ENCODE data around the gene NFE2L2. TPM values are rescaled to one million over a fixed set of nuclear protein-coding genes. Genes with fewer than 3 reads are reported as not detected.

NFE2L2 gene
- total and polyA plus RNA-seq, 2 experiments from 2014 or later, result 77.4 to 123 TPM

GRCh38 chr2:177193240-177193639, 71.3 kb downstream of the NFE2L2 start:
- H3K4me1 ChIP-seq (ENCODE audit: insufficient read depth), result no peaks in the 10 kb centered on the region
- DNase-seq, result no peak
- TF ChIP-seq EZH2phosphoT487 (IDR thresholded peaks at IDR 0.05; ENCODE audit: insufficient read depth, low read depth) (no peak), EZH2 (IDR thresholded peaks at IDR 0.05; ENCODE audit: insufficient read depth, poor library complexity, severe bottlenecking) (no peak)
- H3K4me3 ChIP-seq, result no peak overlapping the region
- H3K36me3 ChIP-seq (ENCODE audit: low read depth), result no peaks in the 10 kb centered on the region
- H3K9me2 ChIP-seq (ENCODE audit: insufficient read depth), result no peaks in the 10 kb centered on the region
- H4K20me1 ChIP-seq (ENCODE audit: insufficient read depth), result no peaks in the 10 kb centered on the region
- no peak overlapping the region for H3K27ac ChIP-seq
- WGBS, 2 experiments (ENCODE audit: low coverage in 1 of 2, low lambda C conversion rate in 2 of 2, missing lambda C conversion rate in 2 of 2), result 84 to 91% methylated on average over 4 of the region's 4 CpGs
- H2AFZ ChIP-seq, result no peak overlapping the region
- no peaks in the 10 kb centered on the region for H3K27me3 ChIP-seq (replicated peaks; ENCODE audit: insufficient read depth)
- H3F3A ChIP-seq (ENCODE audit: insufficient read depth), result 0 out of 2 replicates have a peak, but pooled peaks cover under 1% of the 10 kb centered on the region
- no peak overlapping the region for H3K4me2 ChIP-seq (ENCODE audit: unreplicated experiment)
- H3K9ac ChIP-seq, result no peak overlapping the region
- H3K79me2 ChIP-seq (ENCODE audit: insufficient read depth), result no peaks in the 10 kb centered on the region
- in situ Hi-C loops (cut with MboI), result no loop called here
- no peaks in the 10 kb centered on the region for H3K9me3 ChIP-seq (ENCODE audit: low read depth)

GRCh38 chr2:177192788-177193187, 71.7 kb downstream of the NFE2L2 start:
- no peak overlapping the region for H3K4me2 ChIP-seq (ENCODE audit: unreplicated experiment)
- TF ChIP-seq EZH2phosphoT487 (IDR thresholded peaks at IDR 0.05; ENCODE audit: insufficient read depth, low read depth) (no peak), EZH2 (IDR thresholded peaks at IDR 0.05; ENCODE audit: insufficient read depth, poor library complexity, severe bottlenecking) (no peak)
- in situ Hi-C loops (cut with MboI), result no loop called here

GRCh38 chr2:177190941-177191340, 73.6 kb downstream of the NFE2L2 start:
- no peak for DNase-seq
- Histone ChIP-seq H3K9me3 (ENCODE audit: low read depth) (no peaks in the 10 kb centered on the region), H3F3A (ENCODE audit: insufficient read depth) (0 out of 2 replicates have a peak, but pooled peaks cover 10% of the 10 kb centered on the region), H3K79me2 (ENCODE audit: insufficient read depth) (no peaks in the 10 kb centered on the region), H3K4me2 (ENCODE audit: unreplicated experiment) (no peak overlapping the region), H3K27ac (no peak overlapping the region), H3K36me3 (ENCODE audit: low read depth) (no peaks in the 10 kb centered on the region), H3K9ac (no peak overlapping the region), H4K20me1 (ENCODE audit: insufficient read depth) (no peaks in the 10 kb centered on the region), H3K27me3 (replicated peaks; ENCODE audit: insufficient read depth) (no peaks in the 10 kb centered on the region), H2AFZ (no peak overlapping the region), H3K4me3 (no peak overlapping the region), H3K9me2 (ENCODE audit: insufficient read depth) (no peaks in the 10 kb centered on the region), H3K4me1 (ENCODE audit: insufficient read depth) (peaks cover 10% of the 10 kb centered on the region; the same call in 1 of the 2 replicates)
- TF ChIP-seq EZH2phosphoT487 (IDR thresholded peaks at IDR 0.05; ENCODE audit: insufficient read depth, low read depth), result no peak
- TF ChIP-seq EZH2 (IDR thresholded peaks at IDR 0.05; ENCODE audit: insufficient read depth, poor library complexity, severe bottlenecking), result no peak
- 86 to 93% methylated on average over 1 of the region's 1 CpG for WGBS, 2 experiments (ENCODE audit: low coverage in 1 of 2, low lambda C conversion rate in 2 of 2, missing lambda C conversion rate in 2 of 2)
- in situ Hi-C loops (cut with MboI), result no loop called here

More at GRCh38 chr2:177192788-177193187, 71.7 kb downstream of the NFE2L2 start:
- no peak for DNase-seq
- H3K27me3 ChIP-seq (replicated peaks; ENCODE audit: insufficient read depth), result no peaks in the 10 kb centered on the region
- 0 out of 2 replicates have a peak, but pooled peaks cover 5% of the 10 kb centered on the region for H3F3A ChIP-seq (ENCODE audit: insufficient read depth)
- no peaks in the 10 kb centered on the region for H3K79me2 ChIP-seq (ENCODE audit: insufficient read depth)
- H3K27ac ChIP-seq, result no peak overlapping the region
- H2AFZ ChIP-seq, result no peak overlapping the region
- H3K9me2 ChIP-seq (ENCODE audit: insufficient read depth), result no peaks in the 10 kb centered on the region
- peaks cover 4% of the 10 kb centered on the region; the same call in 1 of the 2 replicates for H3K4me1 ChIP-seq (ENCODE audit: insufficient read depth)
- no peaks in the 10 kb centered on the region for H3K36me3 ChIP-seq (ENCODE audit: low read depth)
- 80 to 83% methylated on average over 1 of the region's 1 CpG for WGBS, 2 experiments (ENCODE audit: low coverage in 1 of 2, low lambda C conversion rate in 2 of 2, missing lambda C conversion rate in 2 of 2)
- no peak overlapping the region for H3K9ac ChIP-seq
- no peaks in the 10 kb centered on the region for H3K9me3 ChIP-seq (ENCODE audit: low read depth)
- no peaks in the 10 kb centered on the region for H4K20me1 ChIP-seq (ENCODE audit: insufficient read depth)
- H3K4me3 ChIP-seq, result no peak overlapping the region

GRCh38 chr2:177188482-177189469, 75.8 kb downstream of the NFE2L2 start:
- in situ Hi-C loops (cut with MboI), result no loop called here
- no peaks in the 10 kb centered on the region for H4K20me1 ChIP-seq (ENCODE audit: insufficient read depth)
- H3K4me3 ChIP-seq, result no peak overlapping the region
- H3K27ac ChIP-seq, result no peak overlapping the region
- 0 out of 2 replicates have a peak, but pooled peaks cover 10% of the 10 kb centered on the region for H3F3A ChIP-seq (ENCODE audit: insufficient read depth)
- H2AFZ ChIP-seq, result no peak overlapping the region
- H3K4me1 ChIP-seq (ENCODE audit: insufficient read depth), result peaks cover 10% of the 10 kb centered on the region; the same call in 1 of the 2 replicates
- no peak for DNase-seq
- H3K36me3 ChIP-seq (ENCODE audit: low read depth), result no peaks in the 10 kb centered on the region
- H3K9me2 ChIP-seq (ENCODE audit: insufficient read depth), result no peaks in the 10 kb centered on the region
- no peaks in the 10 kb centered on the region for H3K27me3 ChIP-seq (replicated peaks; ENCODE audit: insufficient read depth)
- H3K9ac ChIP-seq, result no peak overlapping the region
- H3K9me3 ChIP-seq (ENCODE audit: low read depth), result no peaks in the 10 kb centered on the region
- no peak for TF ChIP-seq EZH2 (IDR thresholded peaks at IDR 0.05; ENCODE audit: insufficient read depth, poor library complexity, severe bottlenecking)
- no peak for TF ChIP-seq EZH2phosphoT487 (IDR thresholded peaks at IDR 0.05; ENCODE audit: insufficient read depth, low read depth)
- H3K79me2 ChIP-seq (ENCODE audit: insufficient read depth), result no peaks in the 10 kb centered on the region
- H3K4me2 ChIP-seq (ENCODE audit: unreplicated experiment), result no peak overlapping the region
- 86 to 87% methylated on average over 7 of the region's 7 CpGs for WGBS, 2 experiments (ENCODE audit: low coverage in 1 of 2, low lambda C conversion rate in 2 of 2, missing lambda C conversion rate in 2 of 2)
